ENCODE measurements around the gene OSM.

The OSM gene

DNA sequence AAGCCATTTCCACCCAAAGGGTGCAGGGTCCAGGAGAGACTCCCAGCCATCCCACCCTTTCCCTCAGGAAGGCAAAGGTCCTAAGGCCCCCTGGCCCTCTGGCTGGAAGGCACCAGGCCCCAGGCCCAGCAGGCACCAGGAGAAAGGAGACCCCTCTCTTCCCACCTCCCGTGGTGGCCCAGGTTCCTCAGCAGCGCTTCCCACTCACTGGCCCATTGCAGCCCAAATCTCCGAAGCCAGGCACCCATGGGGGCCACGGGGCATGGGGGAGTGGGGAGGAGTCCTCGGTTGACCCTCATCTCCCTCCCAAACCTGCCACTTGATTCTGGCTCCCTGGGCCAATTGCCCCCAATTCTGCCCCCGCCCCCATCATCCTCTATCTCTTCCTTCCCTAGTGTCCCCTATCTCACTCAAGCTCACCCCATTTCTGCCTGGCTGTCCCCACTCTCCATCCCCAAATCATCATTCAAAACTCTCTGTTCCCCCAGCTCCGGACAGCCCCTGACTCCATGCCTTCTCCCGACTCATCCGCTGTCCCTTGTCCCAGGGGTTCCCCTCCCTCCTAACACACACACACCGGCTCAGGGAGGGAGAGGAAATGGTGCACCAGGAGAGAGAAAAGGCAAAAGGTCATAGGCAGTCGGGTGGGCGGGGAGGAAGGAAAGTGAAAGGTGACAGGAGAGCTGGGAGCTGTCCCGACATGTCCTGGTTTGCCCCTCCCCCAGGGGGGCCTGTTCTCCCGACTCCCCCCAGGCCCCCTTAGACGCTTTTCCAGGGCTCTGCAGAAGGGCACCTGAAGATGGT is 21.3 kb downstream of the OSM start:
- no peak for TF ChIP-seq GATA3 (IDR thresholded peaks at IDR 0.05; ENCODE audit: low read depth, low read length)
- TF ChIP-seq GATA2 (IDR thresholded peaks at IDR 0.05; ENCODE audit: low read depth, low read length) = no peak

- TF ChIP-seq GATA3 (IDR thresholded peaks at IDR 0.05; ENCODE audit: low read depth, low read length) (no peak), GATA2 (IDR thresholded peaks at IDR 0.05; ENCODE audit: low read depth, low read length) (no peak)
Observed at GRCh38 chr22:30244641-30245040, 22.0 kb downstream of the OSM start.

DNA sequence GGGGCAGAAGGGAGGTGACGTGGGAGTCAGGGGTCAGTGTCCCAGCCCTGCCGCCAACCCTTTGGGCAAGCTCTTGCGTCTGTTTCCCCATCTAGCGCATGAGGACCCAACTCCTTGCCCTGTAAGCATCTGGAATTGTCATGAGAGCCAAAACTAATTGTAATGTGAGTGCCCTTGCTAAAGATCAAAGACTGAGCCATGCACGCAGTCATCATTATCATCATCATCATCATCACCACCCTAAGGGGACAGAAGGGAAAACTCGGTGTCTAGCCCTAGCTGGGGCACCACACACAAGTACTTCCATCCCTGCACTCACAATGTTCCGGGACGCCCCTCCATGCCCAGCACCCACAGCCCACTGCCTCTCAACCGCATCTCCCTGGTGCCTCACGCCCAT is 22.6 kb downstream of the OSM start:
- no peak for TF ChIP-seq GATA2 (IDR thresholded peaks at IDR 0.05; ENCODE audit: low read depth, low read length)
- TF ChIP-seq GATA3 (IDR thresholded peaks at IDR 0.05; ENCODE audit: low read depth, low read length) = no peak

DNA sequence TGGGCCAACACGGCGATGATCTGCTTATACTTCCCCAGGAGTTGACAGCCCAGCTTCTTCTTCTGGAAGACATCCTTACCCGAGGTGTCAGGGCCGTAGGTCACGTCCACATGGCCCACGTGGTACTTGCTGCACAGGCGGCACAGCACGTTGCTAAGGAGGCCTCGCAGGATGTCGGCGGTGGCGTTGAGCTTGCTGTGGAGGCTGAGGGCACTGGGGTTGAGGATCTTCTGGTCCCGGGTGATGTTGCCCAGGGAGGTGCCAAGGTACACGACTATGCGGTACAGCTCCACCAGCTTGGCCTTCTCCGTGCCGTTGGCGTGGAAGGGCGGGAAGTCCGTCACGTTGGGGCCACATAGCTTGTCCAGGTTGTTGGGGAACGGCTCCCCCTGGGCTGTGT is 23.0 kb downstream of the OSM start:
- TF ChIP-seq GATA2 (IDR thresholded peaks at IDR 0.05; ENCODE audit: low read depth, low read length) (no peak), GATA3 (IDR thresholded peaks at IDR 0.05; ENCODE audit: low read depth, low read length) (no peak)

DNA sequence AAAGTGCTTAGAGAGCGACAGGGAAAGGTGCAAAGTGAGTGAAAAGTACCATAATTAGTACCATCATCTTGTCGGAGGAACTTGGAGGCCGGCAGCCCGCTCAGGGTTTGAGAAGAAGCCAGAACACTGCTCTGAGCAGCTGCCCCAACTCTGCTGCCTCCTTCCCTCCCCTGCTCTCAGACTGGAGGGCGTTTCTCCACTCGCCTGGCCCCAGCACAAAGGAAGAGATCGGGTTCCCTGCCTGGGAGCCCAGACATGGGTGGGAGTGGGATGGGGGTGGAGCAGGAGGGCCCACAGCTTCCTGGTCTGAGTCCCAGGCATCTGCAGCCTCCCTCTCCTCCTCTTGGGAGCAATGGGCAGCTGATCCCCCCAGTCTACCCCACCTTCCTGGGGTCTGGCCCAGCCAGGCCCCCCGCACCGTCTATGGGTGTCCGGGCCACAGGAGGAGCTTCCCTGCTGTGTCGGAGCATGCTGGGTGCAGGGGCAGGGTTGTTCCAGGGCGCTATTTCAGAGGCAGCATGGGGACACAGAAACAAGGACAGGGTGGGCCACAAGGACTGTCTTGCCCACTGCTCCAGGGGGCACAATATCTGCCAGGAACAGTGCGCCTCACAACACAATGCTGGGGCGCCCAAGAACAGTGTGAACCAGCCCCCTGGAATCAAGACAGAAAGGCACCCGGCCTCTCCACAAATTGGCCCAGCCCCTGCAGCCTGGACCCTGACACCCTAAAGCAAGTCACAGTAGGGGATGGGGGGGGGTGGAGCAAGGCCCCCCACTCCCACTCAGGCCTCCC is 24.9 kb downstream of the OSM start:
- TF ChIP-seq GATA2 (IDR thresholded peaks at IDR 0.05; ENCODE audit: low read depth, low read length) = no peak
- TF ChIP-seq GATA3 (IDR thresholded peaks at IDR 0.05; ENCODE audit: low read depth, low read length) = no peak

DNA sequence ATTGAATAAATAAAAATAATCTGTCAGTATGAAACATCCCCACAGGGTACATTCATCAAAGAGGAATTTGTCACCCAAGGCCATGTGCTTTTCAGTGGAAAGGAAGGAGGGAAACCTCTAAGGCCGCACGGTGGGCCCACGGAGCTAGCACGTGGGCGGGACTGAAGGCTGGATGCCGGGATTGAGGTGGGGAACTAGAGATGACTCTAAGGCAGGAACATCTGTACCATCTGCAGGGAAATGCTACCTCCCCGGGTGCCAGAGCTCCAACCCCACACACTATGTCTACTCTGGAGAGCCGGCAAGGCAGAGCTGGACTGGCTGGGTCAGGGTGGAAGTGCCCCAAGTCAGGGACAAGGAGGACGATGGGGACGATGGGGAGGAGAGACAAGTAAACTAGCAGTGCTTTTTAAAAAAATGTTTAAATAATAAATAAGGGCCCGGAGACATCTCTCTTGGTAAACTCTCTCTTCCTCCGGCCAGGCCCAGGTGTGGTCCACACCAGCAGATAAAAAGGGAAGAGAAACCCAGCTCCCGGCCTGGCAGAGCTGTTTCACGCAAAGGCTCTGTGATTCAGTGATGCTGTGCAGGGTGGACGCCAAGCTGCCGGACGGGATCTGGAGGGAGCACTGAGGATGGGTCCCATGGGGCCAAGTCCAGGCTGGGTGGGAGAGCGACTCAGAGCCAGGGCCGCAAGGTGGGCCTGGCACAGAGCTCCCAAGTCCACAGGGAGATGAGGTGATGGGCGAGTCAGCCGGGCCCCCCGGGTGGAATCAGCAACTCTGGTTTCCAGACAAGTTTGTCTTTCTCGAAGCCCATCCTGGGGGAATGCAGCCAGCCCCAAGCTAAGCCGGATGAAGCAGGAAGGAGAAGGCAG is 25.9 kb downstream of the OSM start:
- TF ChIP-seq GATA3 (IDR thresholded peaks at IDR 0.05; ENCODE audit: low read depth, low read length) = no peak
- TF ChIP-seq GATA2 (IDR thresholded peaks at IDR 0.05; ENCODE audit: low read depth, low read length) = no peak

DNA sequence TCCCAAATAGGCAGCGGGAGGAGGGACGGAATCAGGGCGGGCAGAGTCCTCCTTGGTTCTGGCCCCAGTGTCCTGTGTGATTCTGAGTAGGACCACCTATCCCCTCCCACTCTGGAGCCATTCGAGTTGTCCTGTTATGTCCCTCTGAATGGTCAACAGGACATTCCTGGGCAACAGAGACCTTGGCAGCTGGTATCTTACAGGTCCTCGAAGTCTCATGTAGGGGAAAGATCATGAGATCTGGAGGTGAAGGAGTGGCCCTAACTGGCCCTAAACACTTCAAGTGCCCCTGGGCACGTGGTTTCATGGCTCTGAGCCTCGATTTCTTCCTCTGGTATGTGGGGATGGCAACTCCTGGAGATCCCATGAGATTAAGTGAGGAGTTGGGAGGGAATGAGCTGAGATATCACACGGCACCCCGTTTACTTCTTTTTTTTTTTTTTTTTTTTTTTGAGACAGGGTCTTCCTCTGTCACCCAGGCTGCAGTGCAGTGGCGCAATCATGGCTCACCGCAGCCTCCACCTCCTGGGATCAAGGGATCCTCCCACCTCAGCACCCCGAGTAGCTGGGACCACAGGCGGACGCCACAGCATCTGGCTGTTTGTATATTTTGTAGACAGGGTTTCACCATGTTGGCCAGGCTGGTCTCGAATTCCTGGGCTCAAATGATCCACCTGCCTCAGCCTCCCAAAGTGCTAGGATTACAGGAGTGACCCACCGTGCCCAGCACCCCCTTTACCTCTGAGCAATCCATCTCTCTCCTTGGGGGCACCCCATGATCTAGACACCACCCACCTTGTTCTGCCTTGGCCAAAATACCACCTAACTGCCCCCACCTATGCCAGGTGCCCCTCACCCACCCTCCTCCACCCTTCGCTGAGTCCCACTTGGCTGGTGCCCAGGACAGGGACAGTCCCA is 26.9 kb downstream of the OSM start:
- no peak for TF ChIP-seq GATA2 (IDR thresholded peaks at IDR 0.05; ENCODE audit: low read depth, low read length)
- TF ChIP-seq GATA3 (IDR thresholded peaks at IDR 0.05; ENCODE audit: low read depth, low read length) = no peak

DNA sequence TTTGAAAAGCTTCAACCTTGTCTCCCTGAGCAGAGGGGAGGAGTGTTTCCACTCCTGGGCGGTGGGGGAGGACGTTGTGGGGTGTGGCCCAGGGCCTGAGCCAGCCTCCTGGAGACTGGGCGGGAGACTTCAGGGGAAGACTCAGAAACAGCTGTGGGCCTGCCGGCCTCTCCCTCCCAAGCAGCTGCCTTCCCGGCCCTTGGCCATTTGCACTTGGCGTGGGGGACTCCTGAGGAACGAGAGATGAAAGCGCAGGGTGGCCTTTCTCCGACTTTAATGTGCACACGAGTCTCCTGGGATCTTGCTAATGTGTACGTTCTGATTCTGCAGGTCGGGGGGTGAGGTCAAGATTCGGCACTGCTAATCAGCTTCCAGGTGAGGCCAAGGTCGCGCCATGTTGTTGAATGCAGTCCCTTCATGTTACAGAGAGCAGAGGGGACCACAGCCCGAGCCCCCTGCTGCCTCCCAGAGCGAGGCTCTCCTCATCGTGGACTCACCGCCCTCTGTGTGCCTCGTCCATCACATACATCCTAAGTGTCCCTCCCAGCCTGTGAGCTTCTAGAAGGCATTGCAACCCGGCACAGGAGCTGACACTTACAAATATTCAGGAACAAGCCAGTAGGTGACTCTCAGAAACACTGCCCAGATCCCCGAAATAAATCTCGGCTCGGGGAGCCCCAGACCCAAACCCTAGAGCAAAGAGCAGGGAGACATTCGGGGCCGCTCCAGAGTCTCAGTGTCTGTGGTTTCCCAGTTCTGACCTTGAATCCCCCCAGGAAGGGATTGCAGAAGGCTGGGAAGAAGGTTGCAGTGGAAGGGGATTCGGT is 27.8 kb downstream of the OSM start:
- no peak for TF ChIP-seq GATA3 (IDR thresholded peaks at IDR 0.05; ENCODE audit: low read depth, low read length)
- TF ChIP-seq GATA2 (IDR thresholded peaks at IDR 0.05; ENCODE audit: low read depth, low read length) = no peak

- TF ChIP-seq GATA2 (IDR thresholded peaks at IDR 0.05; ENCODE audit: low read depth, low read length) (no peak), GATA3 (IDR thresholded peaks at IDR 0.05; ENCODE audit: low read depth, low read length) (no peak)
Observed at GRCh38 chr22:30238136-30238535, 28.5 kb downstream of the OSM start.

GRCh38 chr22:30236875-30237274 is 29.8 kb downstream of the OSM start:
- TF ChIP-seq GATA2 (IDR thresholded peaks at IDR 0.05; ENCODE audit: low read depth, low read length) (no peak), GATA3 (IDR thresholded peaks at IDR 0.05; ENCODE audit: low read depth, low read length) (no peak)

DNA sequence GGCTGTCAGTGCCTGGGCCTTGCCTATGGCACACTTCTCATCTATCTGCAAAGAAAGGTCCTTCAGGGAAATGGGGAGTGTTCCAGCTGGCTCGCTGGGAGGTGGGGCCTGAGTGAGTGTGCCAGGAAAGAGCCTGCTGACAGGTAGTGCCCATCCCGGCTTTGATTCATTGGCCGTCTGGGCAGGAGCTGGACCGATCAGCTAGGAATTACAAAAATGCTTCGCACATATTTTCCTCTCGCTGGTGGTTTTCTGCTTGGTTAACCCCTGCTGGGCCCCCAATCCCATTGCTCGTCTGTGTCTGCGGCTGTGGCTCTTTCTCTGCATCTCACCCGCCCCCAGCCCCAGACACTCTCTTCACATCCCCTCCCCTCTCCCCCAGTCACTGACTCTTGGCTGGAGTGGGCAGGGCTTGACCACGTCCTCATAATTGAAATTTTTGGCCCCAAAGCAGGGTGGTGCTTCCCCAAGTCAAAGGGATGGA is 30.9 kb downstream of the OSM start:
- TF ChIP-seq GATA3 (IDR thresholded peaks at IDR 0.05; ENCODE audit: low read depth, low read length) (no peak), GATA2 (IDR thresholded peaks at IDR 0.05; ENCODE audit: low read depth, low read length) (no peak)

- TF ChIP-seq GATA3 (IDR thresholded peaks at IDR 0.05; ENCODE audit: low read depth, low read length) (no peak), GATA2 (IDR thresholded peaks at IDR 0.05; ENCODE audit: low read depth, low read length) (no peak)
Observed at GRCh38 chr22:30234786-30235470, 31.7 kb downstream of the OSM start.
